GM21447 (cell line): ENCODE results near the gene SPRED3.
"Not testable (repeated sequence)": the region's sequence is repeated elsewhere in the genome, so short reads cannot be mapped to it uniquely, and the experiment has no call there.

ENCODE experiments used
- ATAC-seq: cut with Tn5 transposase; IDR thresholded peaks from one replicate; pipeline ENCODE4 v1.9.1; 2021; ENCODE audit not compliant: unreplicated experiment

The SPRED3 gene

DNA sequence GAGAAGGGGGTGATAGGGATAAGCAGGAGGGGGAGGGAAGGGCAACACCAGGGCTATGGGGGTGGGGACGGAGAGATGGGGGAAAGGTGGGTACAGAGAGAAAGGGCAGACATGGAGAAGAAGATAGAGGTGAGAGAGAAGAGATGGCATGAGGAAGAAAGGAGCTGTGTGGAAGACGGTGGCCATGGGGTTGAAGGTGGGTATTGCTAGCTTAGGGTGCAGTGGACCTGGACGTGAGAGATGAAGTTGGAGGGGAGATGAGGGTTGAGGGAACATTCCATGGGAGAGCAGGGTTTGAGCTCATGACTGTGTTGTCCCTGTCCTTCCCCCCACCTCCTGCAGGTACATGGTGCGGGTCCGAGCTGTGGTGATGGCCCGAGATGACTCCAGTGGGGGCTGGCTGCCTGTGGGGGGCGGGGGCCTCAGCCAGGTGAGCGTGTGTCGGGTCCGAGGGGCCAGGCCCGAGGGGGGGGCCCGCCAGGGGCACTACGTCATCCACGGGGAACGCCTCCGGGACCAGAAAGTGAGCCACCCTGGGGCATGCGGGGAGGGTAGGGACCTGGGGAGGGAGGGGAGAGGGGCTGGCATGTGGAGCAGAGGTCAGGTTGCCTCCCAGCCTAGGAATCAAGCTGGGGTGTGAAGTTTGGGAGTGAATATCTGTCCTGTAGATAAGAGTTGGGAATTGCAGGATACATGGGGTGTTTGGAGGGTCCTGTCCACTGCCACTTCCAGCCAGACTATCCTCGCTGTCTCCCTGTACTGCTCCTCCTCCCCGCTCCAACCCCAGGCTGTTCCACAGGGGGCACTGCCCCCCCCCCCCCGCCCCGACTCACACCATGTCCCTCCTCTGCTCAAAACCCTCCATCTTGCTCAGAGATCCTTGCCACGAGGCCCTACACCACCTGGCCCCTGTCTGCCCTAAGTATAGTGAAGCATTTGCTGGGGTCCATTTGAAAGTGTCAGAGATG lies 1.7 kb downstream of the SPRED3 start:
- no peak for ATAC-seq

DNA sequence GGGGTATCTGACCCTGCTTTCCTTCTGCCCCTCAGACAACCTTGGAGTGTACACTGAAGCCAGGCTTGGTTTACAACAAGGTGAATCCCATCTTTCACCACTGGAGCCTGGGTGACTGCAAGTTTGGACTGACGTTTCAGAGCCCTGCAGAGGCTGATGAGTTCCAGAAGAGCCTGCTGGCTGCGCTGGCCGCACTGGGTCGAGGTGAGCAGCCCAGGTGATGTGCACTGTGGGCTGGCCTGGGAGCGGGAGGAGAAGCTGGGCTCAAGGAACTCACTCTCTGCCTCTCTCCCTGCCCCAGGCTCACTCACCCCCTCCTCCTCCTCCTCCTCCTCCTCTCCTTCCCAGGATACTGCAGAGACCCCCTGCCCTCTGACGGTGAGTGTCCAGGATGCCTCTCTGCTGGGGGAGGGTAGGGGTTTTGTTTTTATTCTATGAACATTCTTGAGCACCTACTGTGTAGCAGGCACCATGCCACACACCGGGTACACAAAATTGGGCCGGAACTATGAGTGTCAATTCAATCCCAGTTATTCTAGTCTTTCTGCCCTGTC lies 3.5 kb downstream of the SPRED3 start:
- no peak for ATAC-seq

DNA sequence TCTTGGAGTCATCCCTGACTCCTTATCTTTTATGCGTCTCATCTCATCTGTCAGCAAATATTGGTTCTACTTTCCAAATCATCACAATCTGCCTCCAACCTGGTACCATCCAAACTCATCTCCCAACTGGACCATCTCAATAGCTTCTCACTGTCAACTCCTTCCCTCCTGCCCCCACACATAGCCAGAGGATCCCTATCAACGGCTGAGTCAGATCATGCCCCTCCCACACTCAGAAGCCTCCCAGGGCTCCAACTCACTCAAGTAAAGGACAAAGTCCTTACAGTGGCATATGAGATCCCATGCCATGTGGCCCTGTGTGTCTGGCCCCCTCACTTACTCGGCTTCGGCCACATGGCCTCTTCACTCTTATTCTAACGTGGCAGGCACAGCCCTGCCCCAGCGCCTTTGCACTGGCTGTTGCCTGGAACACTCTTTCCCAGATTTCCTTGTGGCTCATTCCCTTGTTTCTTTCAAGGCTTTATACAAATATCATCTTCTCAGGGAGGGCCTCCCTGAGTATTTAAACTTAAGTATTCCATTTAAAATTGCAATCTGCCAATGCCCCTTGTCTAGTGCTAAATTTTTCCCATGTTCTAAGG lies 4.3 kb downstream of the SPRED3 start:
- no peak for ATAC-seq

DNA sequence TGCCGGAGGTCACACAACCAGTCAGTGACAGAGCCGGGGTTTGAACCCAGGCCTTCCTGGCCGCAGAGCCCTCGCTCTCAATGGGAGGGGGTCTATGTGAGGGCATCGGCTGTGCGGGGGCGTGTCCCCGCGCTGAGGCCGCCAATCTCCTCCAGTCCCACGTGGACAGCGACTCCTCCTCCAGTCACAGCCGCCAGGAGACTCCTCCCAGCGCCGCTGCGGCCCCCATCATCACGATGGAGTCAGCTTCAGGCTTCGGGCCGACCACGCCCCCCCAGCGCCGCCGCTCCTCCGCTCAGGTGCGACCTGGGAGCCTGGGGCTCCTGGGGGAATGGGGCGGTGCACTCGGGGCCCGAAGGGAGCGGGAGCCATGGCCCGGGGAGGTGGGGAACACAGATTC lies 6.0 kb downstream of the SPRED3 start:
- no peak for ATAC-seq

DNA sequence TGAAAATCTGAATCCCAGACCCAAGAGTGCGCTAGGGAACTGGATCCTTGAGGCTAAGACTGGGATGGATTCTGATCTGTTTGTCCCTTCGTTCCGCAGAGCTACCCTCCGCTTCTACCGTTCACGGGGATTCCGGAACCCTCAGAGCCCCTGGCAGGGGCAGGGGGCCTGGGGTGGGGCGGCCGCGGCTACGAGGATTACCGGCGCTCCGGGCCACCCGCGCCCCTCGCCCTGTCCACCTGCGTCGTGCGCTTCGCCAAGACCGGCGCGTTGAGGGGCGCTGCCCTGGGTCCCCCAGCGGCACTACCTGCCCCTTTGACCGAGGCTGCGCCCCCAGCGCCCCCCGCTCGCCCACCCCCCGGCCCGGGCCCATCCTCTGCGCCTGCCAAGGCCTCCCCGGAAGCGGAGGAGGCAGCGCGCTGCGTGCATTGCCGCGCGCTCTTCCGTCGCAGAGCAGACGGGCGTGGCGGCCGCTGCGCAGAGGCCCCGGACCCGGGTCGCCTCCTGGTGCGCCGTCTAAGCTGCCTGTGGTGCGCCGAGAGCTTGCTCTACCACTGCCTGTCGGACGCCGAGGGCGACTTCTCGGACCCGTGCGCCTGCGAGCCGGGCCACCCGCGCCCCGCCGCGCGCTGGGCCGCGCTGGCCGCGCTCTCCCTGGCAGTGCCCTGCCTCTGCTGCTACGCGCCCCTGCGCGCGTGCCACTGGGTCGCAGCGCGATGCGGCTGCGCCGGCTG lies 7.1 kb downstream of the SPRED3 start:
- ATAC-seq: no peak

DNA sequence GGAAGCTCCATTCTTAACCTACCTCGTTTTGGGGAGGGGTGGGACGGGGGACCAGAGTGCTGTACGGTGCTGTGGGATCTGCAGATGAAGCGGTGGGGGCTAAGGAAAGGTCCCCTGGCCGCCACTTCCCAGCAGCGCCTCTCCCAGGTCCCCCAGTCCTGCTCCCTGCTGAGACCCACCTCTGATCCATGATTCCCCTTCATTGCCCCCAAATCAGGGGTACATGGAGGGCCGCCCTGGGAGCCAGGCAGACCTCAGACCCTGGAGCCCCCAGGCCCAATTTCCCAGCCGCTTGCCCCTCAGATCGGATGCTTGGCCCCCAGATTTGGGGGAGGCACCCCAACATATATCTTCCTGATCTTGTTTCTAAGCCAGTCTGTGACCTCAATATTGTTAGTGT lies 10.6 kb downstream of the SPRED3 start:
- ATAC-seq: no peak

DNA sequence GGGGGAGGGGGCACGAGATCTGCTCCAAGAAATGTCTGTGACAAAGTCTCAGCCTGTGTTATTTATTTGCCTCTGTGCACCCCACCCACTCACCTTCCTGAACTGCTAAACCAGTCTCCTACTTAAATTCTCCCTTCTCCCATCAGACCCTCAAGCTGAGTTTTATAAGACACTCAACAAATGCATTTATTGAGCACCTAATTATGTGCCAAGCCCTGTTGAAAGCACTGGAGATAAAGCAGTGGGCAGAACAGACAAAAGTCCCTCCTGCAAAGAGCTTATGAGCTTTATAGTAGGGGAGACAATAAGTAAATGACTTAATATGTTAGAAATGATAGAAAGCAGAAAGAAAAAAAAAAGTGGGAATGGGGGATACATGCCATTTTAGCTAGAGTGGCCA lies 11.0 kb downstream of the SPRED3 start:
- no peak for ATAC-seq

DNA sequence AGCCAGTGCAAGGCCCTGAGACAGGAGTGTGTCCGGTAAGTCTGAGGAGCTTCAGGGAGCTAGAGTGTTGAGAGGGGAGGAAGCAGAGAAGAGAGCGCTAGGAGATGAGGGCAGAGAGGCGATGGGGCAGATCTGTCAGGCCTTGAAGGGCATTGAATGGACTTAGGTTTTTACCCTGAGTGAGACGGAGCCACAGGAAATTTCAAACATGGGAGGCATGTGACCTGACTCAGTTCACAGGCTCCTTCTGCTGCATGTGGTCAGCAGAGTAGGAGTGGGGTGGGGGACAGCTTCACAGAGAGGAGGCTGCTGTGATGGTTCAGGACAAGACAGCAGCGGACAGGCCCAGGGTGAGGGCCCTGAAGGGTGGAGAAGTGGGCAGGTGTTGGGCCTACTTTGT lies 11.9 kb downstream of the SPRED3 start:
- no peak for ATAC-seq

DNA sequence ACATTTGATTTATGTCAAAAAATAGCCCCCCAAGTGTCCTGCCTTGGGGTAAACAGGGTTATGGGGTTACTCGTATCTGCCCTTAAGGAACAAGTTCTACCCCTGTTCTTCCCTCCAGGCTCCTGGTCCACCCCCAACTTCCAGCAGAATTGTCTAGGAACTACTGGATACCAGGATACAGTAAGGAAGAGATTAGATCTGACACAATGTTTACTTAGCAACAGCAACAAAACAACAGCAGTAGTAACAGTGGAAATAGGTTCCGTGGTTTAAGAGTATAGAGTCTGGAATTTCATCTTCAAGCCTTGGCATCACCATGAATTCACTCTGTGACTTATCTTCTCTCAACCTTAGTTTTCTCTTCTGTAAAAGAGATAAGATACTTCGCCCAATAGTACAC lies 12.7 kb downstream of the SPRED3 start:
- ATAC-seq: no peak

DNA sequence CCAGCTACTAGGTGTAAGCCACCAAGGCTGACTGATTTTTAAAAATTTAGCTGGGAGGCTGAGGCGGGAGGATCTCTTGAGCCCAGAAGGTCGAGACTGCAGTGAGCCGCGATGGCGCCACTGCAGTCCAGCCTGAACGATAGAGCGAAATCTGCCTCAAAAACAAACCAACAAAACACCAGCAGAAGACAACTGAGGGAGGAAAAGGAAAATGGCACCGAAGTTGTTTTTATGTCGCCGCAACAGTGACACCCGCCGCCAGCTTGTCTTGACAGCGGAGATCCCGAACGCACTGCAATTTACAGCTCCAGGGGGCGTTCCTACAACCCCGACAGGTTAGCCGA lies 14.1 kb downstream of the SPRED3 start:
- no peak for ATAC-seq

DNA sequence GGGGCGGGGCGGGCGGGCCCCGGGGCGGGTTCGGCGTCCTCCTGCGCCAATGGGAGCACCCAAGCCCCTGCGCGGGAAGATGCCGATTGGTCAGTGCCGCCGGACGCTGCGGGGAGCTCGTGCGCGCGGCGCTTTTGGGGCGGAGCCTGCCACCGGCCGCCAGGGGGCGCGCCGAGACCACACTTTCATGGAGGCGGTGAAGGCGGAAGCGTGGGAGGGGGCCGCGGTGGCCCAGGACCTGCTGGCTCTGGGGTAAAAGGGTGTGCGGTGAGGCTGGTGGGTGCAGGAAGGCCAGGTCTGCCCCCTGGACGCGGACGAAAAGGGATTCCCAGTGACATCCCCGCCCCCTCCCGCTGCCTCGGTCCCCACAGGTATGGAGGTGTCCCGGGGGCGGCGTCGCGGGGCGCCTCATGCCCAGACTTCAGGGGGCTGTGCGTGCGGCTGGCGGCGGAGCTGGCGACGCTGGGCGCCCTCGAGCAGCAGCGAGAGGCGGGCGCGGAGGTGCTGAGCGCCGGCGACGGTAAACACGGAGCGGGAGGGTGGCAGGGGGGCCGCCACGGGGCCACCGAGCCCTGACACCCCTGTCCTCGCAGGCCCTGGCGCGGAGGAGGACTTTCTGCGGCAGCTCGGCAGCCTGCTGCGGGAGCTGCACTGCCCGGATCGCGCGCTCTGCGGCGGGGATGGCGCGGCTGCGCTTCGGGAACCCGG lies 14.6 kb downstream of the SPRED3 start, which contains the start of gene FAM98C:
Gene FAM98C (plus strand): TSS at position 127 of the 708 bp plus-strand sequence. CDS start 61 bp downstream, at position 188.
- ATAC-seq: peak; percentile 86

DNA sequence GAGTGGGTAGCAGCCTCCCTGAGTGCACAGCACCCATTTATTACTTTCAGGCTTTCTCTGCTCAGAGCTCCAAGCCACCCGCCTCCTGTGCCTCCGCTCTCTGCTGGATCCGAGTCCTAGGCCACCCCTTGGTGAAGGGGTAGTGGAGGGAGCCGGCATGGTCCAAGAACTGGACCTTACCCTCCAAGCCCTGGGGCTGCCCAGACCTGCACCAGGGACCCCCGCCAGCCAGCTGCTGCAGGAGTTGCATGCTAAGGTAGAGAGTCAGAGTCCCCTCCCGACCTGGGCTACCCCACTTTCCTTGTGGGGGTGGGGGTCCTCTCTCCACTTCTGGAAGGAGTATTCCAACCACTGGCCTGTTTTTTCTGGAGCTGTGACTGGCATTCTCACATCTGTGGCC lies 16.4 kb downstream of the SPRED3 start:
- ATAC-seq: no peak

DNA sequence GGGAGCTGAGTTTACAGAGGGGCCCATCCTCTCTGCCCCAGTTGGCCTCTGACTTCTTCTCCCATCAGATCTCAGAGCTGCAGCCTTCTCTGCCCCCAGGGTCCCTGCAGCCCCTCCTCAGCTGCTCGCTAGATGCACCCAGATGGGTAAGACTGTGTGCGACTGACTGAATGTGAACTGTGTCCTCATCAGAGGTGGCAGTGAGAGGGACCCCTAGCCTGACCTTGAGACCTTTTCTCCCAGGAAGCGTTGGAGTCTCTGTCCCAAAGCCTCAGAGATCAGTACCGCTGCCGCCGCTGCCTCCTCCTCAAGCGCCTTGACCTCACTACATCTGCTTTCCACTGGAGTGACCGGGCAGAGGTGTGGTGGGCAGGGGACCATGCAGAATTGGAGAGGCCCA lies 16.8 kb downstream of the SPRED3 start:
- ATAC-seq: no peak

DNA sequence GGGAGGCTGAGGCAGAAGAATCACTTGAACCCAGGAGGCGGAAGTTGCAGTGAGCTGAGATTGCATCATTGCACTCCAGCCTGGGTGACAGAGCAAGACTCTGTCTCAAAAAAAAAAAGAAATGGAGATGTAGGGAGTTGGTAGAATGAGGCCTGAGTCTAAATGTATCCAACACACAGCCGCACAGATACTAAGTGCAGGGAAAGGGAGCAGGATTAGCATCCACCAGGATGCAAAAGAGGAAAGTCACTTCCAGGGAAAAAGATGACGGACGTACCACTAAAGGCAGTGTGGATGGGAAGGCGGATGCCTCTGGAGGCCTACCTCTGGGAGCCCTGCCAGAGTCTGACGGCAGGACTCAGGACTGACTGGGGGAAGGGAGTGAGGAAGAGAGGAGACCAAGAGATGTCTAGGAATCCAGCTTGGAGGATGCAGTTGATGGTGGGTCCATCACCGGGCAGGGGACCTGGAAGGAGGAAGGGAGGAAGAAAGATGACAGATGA lies 21.2 kb downstream of the SPRED3 start:
- no peak for ATAC-seq

DNA sequence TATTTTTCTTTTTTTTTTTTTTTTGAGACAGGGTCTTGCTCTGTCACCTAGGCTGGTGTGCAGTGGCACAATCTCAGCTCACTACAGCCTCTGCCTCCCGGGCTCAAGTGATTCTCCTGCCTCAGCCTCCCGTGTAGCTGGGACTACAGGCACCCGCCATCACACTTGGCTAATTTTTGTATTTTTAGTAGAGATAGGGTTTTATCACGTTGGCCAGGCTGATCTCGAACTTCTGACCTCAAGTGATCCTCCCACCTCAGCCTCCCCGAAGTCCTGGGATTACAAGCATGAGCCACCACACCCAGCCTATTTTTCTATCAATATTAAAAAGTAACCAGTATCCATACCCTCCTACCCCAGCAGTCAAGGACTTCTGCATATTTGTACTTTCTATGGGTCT lies 21.9 kb downstream of the SPRED3 start:
- ATAC-seq: not testable (repeated sequence)

DNA sequence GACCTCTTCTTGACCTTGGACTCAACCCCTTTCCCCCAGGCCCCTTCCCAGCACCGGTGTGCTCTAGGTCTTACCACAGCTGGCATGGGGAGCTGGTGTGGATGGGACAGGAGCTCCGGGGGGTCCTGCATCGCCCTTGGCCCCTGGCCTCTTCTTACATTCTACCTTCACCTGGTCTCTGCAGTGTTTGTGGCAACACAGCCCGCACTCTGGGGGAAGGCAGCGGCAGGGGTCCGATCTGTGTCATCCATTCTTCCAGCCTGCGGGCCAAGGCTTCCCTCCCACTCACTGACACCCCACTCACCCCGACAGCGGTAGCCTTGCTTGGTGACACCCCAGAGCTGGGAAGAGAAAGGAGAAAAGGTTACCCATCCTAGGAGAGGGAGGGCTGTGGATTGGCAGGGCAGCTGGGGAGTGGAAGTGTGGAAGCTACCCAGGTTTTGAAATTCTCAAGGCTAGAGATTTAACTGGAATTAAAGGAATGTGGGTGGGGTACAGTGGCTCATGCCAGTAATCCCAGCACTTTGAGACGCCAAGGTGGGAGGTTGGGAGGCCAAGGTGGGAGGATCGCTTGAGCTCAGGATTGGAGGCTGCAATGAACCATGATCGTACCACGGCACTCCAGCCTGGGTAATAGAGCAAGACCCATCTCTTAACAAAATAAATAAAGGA lies 22.7 kb downstream of the SPRED3 start:
- ATAC-seq: no peak

DNA sequence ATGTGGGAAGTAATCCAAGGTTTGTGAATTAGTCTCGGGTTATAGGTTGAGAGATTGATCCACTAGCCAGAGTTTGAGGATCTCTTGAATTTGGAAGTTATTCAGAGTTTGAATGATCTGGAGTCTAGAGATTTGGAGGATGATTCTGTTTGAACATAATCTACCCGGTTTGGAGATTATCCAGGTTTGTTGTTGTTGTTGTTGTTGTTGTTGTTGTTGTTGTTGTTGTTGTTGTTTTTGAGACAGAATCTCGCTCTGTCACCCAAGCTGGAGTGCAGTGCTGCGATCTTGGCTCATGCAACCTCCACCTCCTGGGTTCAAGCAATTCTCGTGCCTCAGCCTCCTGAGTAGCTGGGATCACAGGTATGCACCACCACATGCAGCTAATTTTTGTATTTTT lies 23.4 kb downstream of the SPRED3 start:
- not testable (repeated sequence) for ATAC-seq

DNA sequence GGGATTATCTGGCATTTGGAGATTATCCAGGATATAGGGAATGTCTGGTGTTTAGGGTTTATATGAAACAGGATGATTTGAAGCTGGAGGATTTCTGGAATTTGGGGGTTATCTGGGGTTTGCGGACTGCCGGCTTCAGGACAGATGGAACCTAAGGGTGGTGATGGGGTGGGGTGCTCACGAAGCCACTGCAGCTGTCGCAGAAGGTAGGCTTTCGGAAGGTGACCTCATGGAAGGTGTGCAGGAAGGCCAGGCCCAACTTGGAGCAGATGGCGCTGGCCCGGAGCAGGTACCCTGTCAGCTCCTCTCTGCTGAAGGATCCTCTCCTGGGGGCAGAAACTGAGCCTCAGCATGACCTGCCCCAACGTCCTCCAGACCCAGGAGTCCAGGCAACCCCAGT lies 24.0 kb downstream of the SPRED3 start:
- ATAC-seq: no peak

DNA sequence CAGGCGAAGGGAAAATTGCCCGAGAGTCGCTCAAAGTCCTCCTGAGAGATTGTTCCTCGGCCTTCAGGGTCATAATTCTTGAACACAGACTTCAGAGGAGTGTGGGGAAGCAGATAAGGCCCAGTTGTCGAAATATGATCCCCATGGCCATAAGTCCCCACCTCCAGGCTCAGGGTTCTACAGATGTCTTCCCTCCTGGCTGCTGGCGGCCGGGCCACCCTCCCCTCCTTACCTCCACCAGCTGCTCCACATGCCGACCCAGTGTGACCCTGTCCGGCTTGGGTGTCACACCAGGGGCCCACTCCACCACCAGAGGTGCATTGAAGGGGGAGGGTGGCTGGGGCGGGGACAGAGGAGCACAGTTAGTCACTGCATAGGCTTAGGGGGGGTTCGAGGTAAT lies 24.5 kb downstream of the SPRED3 start:
- ATAC-seq: no peak

DNA sequence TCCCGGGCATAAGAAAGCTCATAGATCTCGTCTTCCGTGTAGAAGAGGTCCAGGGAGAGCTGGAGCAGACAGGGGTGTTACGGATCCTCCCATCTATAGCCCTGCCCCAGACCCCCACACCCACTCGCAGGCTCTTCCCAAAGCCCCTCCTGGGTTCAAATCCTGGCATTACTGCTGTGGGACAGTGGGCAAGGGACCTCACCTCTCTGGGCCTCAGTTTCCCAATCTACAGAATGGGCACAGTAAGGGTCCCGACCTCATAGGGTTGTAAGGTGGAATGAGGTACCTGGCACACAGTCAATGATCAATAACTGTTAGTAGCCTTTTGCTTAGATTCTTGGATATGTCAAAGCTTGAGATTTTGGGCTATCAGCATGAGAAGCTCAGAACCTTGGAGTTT lies 24.9 kb downstream of the SPRED3 start:
- ATAC-seq: no peak
